ENCODE data around the gene CPED1. TPM values are rescaled to one million over a fixed set of nuclear protein-coding genes. Genes with fewer than 3 reads are reported as not detected.

Gene CPED1
- total RNA-seq, 4 donors from 2014 or later, result 32.5 to 49.5 (median 40.2) TPM

DNA sequence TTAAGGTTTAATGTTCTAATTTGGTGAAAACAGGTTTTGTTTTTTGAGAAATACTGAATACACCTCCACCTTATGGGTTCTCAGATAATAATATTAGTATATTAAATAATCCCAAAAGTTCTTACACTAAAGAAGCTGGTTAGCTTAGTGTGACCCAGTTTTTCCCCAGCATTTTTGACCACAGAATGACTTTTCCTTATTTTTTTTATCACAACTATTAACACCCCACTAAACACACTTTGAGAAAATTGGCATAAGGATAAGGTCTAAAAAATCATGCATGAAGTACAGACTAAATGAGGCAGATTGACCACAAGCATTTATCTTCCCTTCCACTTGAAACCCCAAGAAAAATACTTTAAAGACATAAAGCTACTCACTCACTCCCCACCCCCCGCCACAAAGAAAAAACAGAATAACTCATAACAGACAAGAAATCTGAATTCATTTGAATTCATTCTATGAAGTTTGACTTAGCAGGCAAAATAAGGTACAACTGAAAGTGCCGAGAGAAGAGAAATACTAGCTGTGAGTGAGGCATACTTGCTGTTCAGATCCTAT lies 290.6 kb downstream of the CPED1 start:
- TF ChIP-seq, protein P1, sequence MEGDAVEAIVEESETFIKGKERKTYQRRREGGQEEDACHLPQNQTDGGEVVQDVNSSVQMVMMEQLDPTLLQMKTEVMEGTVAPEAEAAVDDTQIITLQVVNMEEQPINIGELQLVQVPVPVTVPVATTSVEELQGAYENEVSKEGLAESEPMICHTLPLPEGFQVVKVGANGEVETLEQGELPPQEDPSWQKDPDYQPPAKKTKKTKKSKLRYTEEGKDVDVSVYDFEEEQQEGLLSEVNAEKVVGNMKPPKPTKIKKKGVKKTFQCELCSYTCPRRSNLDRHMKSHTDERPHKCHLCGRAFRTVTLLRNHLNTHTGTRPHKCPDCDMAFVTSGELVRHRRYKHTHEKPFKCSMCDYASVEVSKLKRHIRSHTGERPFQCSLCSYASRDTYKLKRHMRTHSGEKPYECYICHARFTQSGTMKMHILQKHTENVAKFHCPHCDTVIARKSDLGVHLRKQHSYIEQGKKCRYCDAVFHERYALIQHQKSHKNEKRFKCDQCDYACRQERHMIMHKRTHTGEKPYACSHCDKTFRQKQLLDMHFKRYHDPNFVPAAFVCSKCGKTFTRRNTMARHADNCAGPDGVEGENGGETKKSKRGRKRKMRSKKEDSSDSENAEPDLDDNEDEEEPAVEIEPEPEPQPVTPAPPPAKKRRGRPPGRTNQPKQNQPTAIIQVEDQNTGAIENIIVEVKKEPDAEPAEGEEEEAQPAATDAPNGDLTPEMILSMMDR (IDR thresholded peaks at IDR 0.05; ENCODE audit: low read depth), result no peak

DNA sequence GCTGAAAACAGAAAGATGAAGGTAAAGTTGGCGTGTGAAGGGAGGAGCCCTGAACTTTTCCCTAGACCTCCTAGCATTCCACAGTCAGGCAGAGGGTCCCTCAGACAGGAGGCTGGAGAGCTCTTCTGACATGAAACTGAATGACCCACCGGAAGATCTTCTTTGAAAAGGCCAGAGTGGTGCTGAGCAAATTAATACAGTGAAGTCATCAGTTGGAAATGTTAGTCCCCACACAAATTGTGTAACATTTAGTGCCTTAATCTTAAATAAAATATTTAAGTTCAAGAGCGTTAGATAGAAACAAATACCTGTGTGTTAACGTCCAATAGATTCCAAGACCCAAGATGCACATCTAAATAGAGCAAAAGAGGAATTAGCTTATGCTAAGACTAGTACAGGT lies 291.3 kb downstream of the CPED1 start:
- TF ChIP-seq, protein P1 (IDR thresholded peaks at IDR 0.05; ENCODE audit: low read depth), result no peak

DNA sequence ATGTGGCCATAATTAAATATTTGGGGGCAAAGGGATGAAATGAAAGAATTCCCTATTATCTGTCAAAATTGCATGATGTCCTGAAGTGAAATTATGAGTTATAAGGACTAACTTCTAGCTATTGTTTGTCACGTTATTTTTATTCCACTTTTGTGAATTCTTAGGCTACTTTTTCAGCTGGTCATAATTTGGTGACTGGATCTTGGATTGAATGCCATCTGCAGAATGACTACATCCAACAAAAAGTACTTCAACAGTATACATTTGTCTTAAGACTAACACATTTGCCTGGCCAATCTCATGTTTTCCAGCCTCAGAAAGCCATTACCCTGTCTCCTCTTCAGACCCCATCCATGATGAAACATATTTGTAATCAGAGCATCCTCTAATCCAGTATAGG lies 292.1 kb downstream of the CPED1 start:
- TF ChIP-seq, protein P1 (IDR thresholded peaks at IDR 0.05; ENCODE audit: low read depth), result no peak

DNA sequence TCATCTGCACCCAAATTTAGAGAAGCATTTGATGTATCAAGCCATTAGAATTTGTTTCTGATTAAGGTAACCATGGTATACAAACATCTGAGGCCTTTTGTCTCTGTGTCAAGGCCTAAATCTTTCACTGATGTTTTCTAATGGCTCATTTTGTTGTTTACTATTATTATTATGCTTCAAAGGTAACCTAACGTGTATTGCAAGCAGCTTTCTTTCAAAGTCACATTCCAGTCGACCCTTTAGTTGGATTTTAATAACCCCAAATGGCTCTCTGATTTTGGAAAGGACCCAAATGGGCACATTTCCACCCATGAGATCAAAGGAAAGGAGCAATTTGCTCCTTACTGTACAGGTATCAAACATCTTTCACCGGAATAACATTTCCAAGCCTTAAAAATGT lies 293.6 kb downstream of the CPED1 start:
- TF ChIP-seq, protein P1 (IDR thresholded peaks at IDR 0.05; ENCODE audit: low read depth), result no peak

DNA sequence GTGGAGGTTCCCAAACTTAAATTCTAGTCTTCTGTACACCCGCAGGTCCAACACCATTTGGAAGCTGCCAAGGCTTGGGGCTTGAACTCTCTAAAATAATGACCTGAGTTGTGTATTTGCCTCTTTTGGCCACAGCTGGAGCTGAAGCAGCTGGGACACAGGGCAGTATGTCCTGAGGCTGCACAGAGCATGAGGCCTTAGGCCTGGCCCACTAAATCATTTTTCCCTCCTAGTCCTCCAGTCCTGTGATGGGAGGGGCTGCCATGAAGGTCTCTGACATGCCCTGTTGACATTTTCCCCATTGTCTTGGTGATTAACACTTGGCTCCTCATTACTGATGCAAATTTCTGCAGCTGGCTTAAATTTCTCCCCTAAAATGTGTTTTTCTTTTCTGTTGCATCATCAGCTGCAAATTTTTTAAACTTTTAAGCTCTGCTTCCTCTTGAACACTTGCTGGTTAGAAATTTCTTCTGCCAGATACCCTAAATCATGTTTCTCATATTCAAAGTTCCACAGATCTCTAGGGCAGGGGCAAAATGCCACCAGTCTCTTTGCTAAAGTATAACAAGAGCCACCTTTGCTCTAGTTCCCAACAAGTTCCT lies 296.7 kb downstream of the CPED1 start:
- TF ChIP-seq, protein P1 (IDR thresholded peaks at IDR 0.05; ENCODE audit: low read depth), result no peak

DNA sequence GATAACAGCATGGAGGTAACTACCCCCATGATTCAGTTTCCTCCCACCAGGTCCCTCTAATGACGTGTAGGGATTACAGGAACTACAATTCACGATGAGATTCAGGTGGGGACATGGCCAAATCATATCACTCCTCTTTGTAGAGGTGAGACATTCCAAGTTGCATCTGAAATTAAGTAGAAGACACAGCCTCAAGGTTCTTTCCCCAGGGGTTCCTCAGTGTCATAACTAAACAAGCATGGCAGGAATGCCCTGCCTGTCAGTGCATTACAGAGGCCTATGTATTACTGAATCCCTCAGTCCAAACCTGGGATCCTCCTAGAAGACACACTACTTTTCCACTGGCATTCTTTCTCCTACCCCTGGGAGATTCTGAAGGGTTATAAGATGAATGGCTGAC lies 297.7 kb downstream of the CPED1 start:
- TF ChIP-seq, protein P1 (IDR thresholded peaks at IDR 0.05; ENCODE audit: low read depth), result no peak

DNA sequence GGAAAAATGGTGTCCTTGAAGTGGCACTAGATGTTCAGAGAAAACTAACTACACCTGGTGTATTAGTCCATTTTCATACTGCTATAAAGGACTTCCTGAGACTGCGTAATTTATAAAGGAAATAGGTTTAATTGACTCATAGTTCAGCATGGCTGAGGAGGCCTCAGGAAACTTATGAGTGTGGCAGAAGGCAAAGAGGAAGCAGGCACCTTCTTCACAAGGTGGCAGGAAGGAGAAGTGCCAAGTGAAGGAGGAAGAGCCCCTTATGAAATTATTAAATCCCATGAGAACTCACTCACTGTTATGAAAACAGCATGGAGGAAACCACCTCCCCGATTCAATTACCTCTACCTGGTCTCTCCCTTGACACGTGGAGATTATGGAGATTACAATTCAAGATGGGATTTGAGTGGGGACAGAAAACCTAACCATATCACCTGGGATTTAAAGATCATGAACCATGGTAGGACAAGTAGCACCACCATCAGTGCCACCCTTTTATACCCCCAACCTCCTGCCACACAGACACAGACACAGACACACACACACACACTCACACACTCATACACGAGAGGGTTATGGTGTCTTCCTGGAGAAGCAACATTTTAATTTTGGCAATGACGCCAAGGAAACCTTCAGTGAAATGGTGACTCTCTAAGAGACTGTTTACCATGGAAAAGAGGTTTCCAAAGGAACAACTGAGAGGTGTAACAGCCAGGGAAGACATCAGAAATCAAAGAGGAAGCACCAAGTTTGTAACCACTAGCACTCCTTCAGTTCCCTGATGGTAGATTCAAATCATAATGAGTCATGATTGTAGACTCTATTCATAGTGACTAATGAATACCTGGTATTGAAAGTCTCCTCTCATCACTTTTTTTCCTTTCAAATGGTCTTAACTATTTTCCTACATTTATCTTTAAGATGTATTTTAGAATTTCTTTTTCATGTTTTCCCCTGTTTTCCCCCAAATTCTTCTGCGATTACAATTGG lies 298.5 kb downstream of the CPED1 start:
- TF ChIP-seq, protein P1 (IDR thresholded peaks at IDR 0.05; ENCODE audit: low read depth), result no peak
